GM19452 (cell line): ENCODE measurements around the gene MEAF6.
"Not testable (repeated sequence)": the region's sequence is repeated elsewhere in the genome, so short reads cannot be mapped to it uniquely, and the experiment has no call there.

Source experiments
- ATAC-seq: cut with Tn5 transposase; IDR thresholded peaks from one replicate; pipeline ENCODE4 v1.9.1; 2021; ENCODE audit not compliant: unreplicated experiment

The MEAF6 gene

DNA sequence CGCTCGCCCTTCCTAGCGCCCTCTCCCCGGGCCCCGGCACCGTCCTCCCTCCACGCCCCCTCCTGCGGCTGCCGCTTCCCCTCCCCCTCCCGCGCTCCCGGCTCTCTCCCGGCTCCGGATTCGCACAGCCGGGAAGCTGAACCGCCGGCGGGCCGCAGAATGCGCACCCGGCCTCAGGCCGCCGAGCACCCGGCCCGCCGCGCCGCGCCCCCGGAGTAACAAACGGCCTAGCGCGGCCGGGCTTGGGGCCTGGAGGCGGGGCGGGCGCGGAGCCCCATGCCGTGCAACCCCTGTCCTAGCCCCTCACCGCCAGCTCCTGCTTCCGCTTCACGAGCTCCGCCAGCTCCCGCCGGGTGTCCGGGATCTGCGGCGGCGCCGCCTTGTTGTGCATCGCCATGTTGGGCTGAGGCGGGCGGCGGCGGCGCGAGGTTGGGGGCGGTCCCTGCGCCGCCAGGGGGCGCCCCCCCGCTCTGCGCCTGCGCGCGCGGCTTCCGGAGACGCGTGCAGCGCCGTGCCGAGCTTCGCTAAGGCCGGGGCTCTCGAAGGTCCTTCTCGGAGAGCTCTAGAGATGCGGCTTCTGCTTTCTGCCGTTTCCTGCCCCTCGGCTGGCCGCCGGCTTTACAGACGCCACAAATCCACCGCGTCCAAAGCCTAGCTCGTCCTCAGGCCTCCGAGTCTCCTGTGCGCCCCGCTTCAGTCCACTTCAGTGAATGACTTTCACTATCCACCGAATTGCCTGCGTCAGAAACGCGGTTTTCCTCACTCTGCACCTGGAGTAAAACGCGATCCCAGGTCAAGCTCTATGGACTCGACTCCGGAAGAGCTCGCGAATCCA is at the start of gene MEAF6:
MEAF6 (minus strand) TSS at position 417 of the 835 bp plus-strand sequence; CDS start at position 397, 20 bp downstream.
- peak; percentile 88 for ATAC-seq

DNA sequence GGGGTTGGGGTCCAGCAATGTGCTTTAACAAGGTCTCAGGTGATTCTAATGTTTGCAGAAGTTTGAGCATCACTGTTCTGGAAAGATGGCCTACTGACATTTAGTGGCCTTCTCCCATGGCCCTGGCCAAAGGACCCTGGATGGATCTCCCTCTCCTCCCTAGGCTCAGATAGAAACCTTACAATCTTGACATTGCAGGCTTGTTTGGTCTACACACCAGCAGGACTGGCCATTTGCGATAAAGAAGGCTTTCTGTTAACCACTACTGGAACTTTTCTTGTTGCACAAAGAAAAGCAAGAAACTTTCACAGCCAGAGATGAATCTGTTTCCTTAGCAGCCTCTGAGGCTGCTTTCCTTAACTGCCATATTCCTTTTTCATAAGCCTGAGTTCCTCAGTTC is 48.4 kb upstream of the MEAF6 start:
- ATAC-seq: no peak

DNA sequence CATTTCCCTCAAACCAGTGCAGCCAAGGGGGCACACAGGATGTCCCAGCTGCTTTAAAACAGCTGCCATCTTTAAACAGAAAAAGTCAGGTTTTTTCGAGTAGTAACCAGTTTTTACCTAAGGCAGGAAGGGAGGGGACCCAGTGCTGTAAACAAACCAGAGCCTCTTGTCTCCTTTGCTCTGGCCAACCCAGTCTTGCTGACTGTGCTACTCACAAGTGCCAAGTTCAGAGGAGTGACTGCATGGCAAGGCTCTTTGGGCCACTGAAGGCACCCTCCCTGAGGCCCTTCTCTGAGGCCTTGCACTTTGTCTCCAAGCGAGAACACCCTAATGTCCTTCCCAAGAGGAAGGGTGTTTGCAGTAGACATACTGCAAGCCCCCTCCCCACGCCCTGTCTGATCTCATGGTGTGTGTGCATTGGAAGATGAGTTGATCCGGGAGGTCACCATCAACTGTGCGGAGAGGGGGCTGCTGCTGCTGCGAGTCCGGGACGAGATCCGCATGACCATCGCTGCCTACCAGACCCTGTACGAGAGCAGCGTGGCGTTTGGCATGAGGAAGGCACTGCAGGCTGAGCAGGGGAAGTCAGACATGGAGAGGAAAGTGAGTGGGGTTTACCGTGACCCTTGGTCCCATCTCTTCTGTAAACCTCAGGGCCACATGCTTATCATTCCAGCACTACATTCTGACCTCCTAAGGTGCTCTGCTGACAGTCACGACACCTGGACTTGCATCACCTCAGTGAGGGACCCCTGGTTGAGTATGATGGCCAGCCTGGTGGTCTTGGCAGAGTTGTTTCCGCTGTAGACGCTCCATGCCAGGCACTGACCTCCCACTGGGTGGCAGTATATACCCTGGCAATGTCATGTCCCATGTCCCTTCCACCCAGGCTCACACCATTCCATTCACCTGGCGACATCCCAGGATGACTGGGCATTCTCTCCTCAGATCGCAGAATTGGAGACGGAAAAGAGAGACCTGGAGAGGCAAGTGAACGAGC is 46.9 kb upstream of the MEAF6 start:
- no peak for ATAC-seq

DNA sequence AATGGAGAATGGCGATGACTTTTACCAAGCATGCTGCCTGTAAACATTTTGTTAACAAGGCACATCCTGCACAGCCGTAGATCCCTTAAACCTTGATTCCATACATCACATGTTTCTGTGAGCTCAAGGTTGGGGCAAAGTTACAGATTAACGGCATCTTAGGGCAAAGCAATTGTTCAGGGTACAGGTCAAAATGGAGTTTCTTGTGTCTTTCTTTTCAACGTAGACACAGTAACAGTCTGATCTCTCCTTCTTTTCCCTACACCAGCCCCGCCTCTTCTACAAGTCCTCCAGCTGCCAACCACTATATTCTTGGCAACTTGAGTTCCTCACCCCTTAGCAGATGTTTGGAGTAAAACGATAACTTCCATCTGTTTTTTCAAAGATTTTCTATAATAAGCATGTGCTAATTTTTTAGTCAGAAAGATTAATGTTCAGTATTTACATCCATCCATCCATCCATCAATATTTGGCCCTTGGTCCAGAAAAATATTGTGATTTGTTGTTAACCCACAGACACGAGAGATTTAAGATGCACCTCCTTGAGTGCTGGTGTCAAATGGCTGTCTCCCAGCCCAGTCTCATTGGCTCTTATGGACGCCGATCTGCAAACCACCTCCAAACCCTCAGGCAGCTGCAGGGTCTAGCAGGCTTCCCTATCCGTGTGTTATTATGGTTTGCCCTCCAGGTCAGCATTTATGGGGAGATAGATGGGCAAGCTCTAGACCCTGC is 46.0 kb upstream of the MEAF6 start:
- ATAC-seq: no peak

DNA sequence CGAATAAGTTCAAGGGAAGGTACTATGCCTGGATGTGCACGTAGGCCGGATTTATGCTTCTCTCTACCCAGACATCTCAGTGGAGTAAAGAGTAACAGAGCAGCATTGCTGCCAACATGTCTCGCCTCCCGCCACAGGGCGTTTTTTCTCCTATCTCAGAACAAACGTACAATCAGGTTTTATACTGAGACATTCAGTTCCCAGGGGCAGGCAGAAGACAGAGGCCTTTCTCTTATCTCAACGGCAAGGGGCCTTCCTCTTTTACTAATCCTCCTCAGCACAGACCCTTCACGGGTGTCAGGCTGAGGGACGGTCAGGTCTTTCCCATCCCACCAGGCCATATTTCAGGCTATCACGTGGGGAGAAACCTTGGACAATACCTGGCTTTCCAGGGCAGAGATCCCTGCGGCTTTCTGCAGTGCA is 45.4 kb upstream of the MEAF6 start:
- ATAC-seq: not testable (repeated sequence)

DNA sequence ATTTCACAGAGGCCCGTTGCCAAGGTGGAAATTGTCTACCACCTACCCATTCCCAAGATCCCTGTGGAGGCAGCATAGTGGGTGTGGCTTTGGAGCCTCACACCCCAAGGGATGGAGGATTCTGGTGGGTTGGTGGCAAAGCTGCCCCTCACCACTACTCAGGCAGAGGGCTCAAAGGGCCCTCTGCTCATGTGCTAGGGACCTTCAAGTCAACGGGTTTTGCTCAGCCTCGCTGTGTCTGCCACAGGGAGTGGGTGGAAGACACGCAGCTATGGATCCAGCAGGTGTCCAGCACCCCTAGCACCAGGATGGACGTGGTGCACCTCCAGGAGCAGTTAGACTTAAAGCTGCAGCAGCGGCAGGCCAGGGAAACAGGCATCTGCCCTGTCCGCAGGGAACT is 44.5 kb upstream of the MEAF6 start:
- ATAC-seq: no peak

DNA sequence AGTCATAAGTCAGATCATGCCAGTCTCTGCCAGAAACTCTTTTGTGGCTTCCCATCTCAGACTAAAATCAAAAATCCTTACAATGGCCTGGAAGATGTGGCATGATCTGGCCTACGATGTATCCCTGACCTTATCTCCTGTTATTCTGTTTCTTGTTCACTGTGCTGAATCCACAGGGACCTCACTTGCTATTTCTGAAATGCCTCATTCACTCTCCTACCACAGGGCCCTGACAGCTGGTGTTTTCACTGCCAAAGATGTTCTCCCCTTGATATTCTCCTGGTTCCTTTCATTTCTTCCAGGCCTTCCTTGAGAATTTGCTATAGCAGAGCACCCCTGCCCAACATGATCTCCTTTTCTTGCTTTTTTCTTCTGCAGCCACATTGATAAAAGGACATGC is 43.8 kb upstream of the MEAF6 start:
- ATAC-seq: no peak

DNA sequence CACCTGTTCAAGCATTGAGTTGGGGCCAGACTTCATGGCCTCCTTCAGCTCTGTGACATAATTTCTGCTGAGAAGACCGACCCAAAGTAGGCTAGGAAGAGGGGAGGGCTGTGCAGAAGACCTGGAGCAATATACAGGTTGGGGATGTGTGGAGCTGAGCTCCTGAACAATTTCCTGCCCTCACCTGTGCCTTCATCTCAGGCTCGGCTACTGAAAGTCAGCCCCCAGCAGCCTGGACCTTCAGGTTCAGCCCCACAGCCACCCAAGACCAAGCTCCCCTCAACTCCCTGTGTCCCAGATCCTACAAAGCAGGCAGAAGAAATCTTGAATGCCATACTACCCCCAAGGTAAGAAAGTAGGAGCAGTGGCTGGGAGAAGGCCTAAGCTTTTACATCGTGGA is 42.8 kb upstream of the MEAF6 start:
- no peak for ATAC-seq

DNA sequence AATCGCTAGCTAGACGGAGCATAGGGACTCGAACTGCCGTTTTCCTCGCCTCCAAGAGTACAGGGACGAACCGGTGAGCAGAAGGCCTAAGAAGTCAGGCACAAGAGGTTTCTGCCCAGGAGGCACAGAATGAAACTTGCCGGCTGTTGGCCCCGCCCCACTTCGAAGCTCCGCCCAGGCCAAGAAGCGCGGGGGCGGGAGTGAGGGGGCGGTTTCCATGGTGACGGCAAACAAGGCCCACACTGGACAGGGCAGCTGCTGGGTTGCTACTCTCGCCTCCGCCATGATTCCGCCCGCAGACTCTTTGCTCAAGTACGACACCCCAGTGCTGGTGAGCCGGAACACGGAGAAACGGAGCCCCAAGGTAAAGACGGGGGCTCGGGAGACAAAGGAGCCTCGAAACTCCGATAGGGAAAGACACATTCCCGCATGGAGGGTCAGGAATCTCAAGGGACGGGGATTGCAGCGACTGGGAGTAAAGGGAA is 42.2 kb upstream of the MEAF6 start, which contains the start of gene DNALI1:
DNALI1 (plus strand) TSS at position 229 of the 485 bp plus-strand sequence; CDS start at position 284, 55 bp downstream.
- ATAC-seq: no peak

DNA sequence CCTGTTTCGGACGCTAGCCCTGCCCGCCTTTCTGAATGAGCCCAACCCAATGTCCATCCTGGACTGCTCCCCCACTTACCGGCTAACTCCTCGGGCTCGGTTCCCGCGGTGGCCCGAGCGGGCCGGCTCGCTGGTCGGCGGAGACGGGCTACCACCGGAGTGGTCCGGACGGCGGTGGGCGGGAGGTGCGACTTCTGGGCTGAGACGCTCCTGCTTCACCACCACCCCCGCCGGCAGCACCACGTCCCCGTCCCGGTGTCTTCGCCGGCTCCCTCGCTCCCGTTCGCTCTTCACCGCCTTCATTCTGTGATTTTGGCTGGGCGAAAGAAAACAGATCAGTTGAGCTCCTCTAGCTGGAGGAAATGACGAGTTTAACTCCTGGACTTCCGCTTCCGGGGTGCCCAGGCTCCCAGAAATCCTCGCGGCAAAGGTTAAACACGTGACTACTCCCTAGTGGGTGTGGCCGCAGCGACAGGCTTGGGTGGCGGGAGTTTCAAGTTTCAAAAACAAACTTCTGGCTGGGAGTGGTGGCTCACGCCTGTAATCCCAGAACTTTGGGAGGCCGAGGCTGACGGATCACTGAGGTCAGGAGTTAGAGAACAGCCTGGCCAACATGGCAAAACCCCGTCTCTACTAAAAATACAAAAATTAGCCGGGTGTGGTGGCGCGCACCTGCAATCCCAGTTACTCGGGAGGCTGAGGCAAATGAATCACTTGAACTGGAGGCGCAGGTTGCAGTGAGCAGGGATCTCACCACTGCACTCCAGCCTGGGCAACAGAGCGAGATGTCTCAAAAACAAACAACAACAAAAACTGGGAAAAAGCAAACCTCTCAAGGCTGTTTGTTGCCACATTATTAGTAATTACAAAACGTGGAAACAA is 39.6 kb upstream of the MEAF6 start, which contains the start of gene SNIP1:
SNIP1 (minus strand) TSS at position 367 of the 882 bp plus-strand sequence; CDS start at position 303, 64 bp downstream.
- ATAC-seq: peak; percentile 73

DNA sequence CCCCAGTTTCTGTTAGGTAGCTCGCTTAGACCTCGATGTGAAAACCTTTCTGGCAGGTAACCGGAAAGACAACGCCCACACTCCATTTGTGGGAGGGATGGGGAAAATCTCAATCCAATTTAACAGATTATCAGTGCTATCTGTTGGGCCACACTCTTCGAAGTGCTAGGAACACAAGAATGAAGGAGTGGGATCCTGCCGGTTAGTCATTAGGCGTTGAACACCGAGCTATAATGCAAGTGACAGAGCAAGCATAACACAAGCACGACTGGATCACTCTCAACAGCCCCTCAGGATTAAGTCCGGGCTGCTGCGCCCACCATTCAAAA is 39.0 kb upstream of the MEAF6 start:
- no peak for ATAC-seq

DNA sequence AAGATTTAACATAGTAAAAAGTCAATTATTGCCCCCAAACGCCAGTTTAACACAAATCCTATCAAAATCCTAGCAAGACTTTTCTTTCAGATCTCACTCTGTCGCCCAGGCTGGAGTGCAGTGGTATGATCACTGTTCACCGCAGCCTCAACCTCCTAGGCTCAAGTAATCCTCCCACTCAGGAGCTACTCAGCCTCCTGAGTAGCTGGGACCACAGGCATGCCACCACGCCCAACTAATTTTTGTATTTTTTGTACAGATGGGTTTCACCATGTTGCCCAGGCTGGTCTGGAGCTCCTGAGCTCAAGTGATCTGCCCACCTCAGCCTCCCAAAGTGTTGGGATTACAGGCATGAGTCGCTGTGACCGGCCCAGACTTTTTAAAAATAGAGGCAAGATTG is 34.8 kb upstream of the MEAF6 start:
- ATAC-seq: no peak

DNA sequence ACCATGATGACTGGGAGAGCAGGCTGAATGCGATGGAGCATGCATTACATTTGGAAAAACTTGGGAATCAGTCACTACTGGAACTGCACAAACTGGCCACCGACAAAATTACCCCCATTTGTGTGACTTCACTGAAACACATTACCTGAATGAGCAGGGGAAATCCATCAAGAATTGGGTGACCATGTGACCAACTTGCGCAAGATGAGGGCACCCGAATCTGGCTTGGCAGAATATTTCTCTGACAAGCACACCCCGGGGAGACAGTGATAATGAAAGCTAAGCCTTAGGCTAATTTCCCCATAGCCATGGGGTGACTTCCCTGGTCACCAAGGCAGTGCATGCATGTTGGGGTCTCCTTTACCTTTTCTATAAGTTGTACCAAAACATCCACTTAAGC is 30.5 kb upstream of the MEAF6 start:
- no peak for ATAC-seq

DNA sequence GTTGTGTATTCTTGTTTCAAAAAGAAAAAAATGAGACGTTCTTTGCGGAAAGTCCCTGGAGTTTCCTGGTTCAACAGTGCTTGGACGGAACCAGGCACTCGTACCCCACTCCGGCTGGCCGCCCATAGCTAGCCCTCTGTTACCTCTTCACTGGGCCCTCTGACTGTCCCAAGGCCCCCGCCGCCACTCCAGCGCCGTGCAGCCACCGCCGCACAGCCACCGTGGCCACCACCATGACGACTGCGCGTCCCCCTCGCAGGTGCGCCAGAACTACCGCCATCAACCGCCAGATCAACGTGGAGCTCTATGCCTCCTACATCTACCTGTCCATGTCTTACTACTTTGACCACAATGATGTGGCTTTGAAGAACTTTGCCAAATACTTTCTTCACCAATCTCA is 30.0 kb upstream of the MEAF6 start:
- ATAC-seq: no peak

DNA sequence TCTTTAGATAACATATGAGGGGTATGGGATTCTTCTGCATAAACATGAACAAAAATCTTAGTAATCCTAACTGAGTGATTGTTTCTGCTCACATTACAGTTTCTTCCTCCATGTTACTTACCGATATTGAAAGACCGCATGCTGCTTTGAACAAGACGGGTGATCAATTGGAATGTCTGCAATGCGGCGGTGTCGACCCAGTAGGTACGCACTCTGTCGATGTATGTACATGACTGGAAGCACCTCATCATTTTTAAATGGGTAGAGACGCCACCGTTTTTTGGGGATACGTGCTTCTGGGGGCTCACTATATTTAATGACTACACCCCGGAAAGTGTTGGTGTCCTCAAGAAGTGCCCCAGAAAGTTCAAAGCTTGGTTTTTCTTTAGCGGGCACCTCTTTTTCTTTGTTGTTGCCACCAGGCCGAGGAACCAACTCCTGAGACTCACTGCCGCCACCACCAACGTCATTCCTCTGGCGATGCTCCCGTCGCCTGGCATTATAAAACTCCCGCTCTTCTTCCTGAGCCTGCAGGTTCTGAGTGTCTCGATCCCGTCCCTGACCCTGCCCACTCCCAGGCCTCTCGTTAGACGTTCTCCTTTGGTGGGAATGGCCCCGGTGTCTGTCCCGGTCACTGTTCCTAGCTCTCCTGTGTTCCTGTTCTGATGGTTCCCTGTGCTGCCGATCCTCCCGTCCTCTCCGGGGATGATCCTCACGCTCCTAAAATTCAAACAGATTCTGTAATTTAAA is 25.6 kb upstream of the MEAF6 start:
- ATAC-seq: no peak

DNA sequence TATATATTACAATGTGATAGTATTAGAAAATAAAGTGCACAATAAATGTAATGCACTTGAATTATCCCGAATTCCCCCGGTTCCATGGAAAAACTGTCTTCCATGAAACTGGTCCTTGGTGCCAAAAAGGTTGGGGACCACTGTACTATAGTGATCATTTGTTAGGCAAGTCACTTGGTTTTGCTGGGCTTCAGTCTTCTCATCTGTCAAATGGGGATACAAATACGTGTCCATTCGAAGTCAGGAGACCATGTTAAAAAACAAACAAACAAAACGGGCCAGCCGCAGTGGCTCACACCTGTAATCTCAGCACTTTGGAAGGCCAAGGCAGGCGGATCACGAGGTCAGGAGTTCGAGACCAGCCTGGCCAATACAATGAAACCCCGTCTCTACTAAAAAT is 24.6 kb upstream of the MEAF6 start:
- ATAC-seq: not testable (repeated sequence)

DNA sequence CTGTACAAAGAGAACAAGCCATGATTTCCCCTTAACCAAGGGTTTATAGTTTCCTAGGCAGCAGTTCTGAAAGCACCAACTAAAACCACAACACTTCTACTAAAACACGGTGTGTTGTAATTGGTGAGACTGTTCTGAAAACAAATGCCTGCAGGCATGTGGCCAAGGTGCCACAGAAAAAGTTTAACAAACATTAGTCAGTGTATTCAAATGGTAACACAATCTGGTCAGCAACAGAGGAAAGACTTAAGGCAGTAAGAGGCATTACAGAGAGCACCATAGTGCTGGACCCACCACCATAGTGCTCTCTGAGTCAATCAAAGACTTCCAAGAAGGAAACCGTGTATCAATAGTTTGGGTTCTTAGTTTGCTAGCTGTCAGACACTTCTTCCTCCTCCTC is 22.8 kb upstream of the MEAF6 start:
- no peak for ATAC-seq

DNA sequence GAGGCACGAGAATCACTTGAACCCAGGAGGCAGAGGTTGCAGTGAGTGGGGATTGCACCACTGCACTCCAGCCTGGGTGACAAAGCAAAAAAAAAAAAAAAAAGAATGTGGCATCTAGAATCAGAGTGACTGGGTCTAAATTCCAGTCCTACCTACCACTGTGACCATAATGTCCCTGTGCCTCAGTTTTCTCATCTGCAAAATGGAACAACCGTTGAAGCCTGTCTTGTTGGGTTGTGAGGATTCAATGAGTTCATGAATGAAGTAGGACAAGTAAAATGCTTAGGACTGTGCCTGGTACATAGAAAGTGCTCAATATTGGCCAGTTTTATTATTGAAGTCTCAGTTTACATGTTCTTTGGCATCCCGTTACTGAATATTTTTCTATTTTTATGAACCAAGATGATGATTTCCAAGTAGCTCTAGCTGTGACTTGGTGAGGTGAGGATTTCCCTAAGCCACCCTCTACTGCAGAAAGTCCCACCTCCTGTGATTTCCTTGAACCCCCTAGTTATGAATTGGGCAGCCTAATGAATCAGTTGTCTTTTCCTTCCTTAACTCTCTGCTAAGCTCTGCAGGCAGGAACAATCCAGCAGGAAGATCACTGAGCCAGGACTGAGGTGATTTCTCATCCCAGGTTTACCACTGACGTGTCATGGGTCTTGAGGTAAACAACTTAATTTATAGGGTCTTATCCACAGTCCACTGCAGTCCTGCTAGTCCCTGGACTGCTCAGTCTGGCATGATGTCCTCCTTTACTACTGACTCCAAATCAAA is 18.9 kb upstream of the MEAF6 start:
- ATAC-seq: no peak
